Effector CD8-positive, alpha-beta T cell (primary cell): Measurements from ENCODE around the gene RBMS1.

Experiments
- DNase-seq: peaks from one replicate; lab custom pipeline; 2025; lab: John Stamatoyannopoulos, UW
- total RNA-seq, 4 experiments: gene quantifications; one replicate each; lab custom pipeline; 2026; lab: John Stamatoyannopoulos, UW

The RBMS1 gene
- total RNA-seq, result 117 to 156 (median 146) reads per million in 4 experiments

- DNase-seq, result peak; percentile 47
Observed at GRCh38 chr2:160493227-160494028, at the start of gene RBMS1. Gene RBMS1 (minus strand): TSS chr2:160493807. CDS start chr2:160493363, 444 bp downstream.

GRCh38 chr2:160541745-160542144, 48.1 kb upstream of the RBMS1 start:
- no peak for DNase-seq

GRCh38 chr2:160538559-160539355, 45.1 kb upstream of the RBMS1 start:
- DNase-seq, result no peak

GRCh38 chr2:160538115-160538514, 44.5 kb upstream of the RBMS1 start:
- no peak for DNase-seq

DNA sequence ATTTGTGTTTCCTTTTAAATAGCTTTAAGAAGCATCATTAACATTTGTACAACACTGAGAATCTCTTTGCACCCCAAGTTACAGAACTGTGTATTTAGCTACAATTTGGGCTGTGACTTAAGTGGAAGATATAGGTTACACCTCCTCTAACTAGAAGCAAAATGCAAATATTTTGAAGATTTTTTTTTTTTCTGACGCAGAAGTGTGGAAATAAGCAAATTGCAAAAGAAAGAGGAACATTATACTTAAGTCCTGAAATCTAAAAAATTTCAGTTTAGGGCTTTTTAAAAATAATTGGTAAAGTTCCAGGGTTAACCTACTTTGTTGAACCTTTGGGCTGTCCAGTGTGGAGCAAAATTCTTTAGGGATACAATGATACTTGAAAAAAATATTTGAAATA, 41.4 kb upstream of the RBMS1 start:
- no peak for DNase-seq

- DNase-seq, result no peak
Observed at GRCh38 chr2:160534249-160534648, 40.6 kb upstream of the RBMS1 start.

DNA sequence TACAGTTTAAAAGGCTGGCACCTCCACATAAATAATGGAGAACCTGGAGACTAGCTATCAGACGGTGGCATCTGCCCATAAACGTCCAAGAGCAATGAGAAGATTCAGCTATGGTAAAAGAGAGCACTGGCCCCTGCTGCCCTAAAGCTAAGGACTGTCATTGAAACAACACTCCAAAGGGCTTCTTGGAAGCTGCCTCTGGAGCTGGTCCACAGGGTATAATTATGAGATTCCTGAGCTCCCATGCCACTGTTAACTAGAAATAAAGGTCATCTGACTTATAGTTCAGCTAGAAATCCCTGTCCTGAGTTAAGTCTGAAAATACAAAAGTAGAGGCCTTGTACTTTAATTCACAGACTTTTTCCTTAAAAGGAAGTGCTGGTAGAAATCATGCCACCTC, 39.9 kb upstream of the RBMS1 start:
- no peak for DNase-seq

DNA sequence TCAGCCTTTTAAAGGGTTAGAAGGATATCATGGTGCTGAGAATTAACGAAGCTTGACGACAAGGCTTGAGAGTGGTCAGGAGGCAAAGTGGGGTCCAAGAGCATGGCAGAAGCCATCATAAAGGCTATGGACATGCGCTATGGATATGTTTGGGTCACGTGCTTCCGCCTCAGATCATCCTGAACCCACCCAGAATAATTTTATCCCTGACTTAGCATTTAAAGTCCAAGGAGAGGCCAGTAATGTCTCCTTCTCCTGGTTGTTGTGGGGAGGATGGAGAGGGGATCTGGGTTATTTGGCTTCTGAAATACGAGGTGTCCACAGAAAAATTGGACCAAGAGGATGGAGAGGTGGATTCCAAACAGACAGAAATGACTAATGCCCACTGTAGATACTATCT, 38.8 kb upstream of the RBMS1 start:
- no peak for DNase-seq

DNA sequence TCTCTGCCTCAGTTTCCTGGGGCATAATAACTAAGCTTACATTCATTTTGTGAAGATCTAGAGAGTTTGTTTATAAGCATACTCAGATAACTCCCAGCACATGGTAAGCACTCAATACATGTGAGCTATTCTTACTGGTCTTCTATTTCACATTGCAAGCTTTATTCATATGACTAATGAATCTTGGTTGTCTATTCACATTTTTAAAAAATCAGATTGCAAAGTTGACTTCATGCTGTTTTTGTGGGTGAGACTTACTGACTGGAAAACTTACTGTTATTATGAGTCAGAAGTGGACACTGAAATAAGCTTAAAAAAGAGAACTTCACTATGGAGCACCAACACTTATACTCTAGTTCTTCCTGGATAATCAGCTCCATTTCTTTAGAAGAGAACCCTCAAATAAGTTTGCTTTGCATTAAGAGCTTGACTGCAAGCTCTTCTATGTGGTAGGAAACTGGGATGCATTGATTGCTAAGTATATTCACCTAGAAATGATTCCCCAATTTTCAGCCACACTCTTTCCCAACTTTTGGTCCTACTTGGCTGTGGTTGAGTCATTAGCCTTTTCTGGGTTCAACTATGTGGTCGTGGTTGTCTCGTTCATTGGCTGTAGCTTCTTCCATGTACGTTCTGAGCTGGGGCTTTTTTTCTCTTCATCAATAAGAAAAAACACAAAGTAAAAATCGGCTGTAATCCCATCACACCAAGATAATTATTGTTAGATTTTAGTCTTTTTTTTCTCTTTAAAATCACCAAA, 29.5 kb upstream of the RBMS1 start:
- no peak for DNase-seq

- DNase-seq, result no peak
Observed at GRCh38 chr2:160517731-160518130, 24.1 kb upstream of the RBMS1 start.

- no peak for DNase-seq
Observed at GRCh38 chr2:160516547-160517365, 23.1 kb upstream of the RBMS1 start.

GRCh38 chr2:160515120-160515519, 21.5 kb upstream of the RBMS1 start:
- no peak for DNase-seq

DNA sequence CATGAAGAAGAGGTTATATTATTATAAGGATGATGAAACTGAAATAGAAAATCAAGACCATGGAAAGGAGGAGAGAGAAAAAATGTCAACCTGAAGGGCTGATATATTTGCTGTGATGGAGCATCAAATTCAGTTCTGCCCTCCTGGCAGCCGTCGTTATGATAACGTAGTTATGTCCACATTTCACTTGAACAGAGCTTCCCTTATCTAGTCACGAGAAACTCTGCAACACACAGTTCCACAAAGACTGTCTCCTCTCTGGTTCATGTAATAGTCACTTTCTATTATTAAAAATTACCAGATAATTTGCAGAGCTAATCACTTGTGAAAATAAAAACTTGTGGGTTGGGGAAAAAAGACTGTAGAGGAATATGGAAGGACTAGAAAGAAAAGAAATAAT, 19.5 kb upstream of the RBMS1 start:
- no peak for DNase-seq

DNA sequence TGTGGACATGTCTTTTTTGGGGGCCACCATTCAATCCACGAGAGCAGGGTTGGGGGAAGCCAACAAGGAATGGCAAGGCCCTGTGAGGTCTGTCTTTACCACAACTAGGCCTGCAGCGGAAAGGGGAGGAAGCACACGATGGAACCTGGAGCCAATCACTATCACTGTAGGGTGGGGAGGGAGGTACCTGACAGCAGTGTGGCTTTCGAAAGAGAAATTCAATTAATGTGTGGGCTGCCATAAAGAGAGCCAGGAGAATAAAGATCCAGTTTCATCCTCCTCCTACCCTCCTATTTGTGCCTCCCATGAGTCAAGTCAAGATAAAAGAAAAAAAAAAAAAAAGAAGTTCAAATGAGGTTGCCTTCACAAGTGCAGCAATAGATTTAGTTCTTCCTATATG, 18.9 kb upstream of the RBMS1 start:
- no peak for DNase-seq

- DNase-seq, result no peak
Observed at GRCh38 chr2:160510617-160511016, 17.0 kb upstream of the RBMS1 start.

GRCh38 chr2:160509016-160509415, 15.4 kb upstream of the RBMS1 start:
- no peak for DNase-seq

GRCh38 chr2:160507464-160507863, 13.9 kb upstream of the RBMS1 start:
- DNase-seq, result no peak

GRCh38 chr2:160507046-160507407, 13.4 kb upstream of the RBMS1 start:
- no peak for DNase-seq

- DNase-seq, result no peak
Observed at GRCh38 chr2:160506371-160507045, 12.9 kb upstream of the RBMS1 start.

DNA sequence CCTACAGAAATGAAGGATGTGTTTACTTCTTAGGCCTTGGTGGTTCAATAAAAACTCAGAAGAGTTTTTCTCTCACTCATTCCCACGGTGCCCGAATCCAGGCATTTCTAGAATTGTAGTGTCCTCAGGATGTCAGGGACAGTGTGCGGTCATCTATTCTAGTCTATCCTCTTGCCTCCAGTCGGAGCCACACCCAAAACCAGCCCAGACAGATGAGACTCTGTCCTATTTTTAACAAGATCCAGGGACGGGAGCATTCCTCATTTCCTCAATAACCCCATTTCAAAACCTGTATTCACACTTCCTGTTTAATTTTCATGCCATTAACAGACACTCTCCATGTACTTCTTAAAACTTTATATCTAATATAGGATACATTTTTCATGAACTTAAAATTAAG, 11.6 kb upstream of the RBMS1 start:
- DNase-seq, result no peak

- no peak for DNase-seq
Observed at GRCh38 chr2:160502478-160502877, 8.9 kb upstream of the RBMS1 start.
